ENCODE measurements around the gene UBA1. TPM values are rescaled to one million over a fixed set of nuclear protein-coding genes. Genes with fewer than 3 reads are reported as not detected.

The UBA1 gene
- total and polyA plus RNA-seq, 10 of the 15 experiments (the other 5 are each of a cell fraction or from before 2014, with no cell fraction given): 60.4 to 314 (median 216) TPM

- Histone ChIP-seq H2AFZ (ENCODE audit: control insufficient read depth, low read depth, low read length) (no peak overlapping the region), H3K4me2 (ENCODE audit: control insufficient read depth, insufficient read depth) (no peak overlapping the region), H3K27me3 (replicated peaks in 1 of 2; ENCODE audit: control insufficient read depth in 2 of 2, insufficient read depth in 2 of 2, low read length in 1 of 2) (no peaks in the 10 kb centered on the region), H3K79me2 (ENCODE audit: control insufficient read depth, insufficient read depth, low read length) (no peaks in the 10 kb centered on the region), H3K36me3 (ENCODE audit: control insufficient read depth in 2 of 2, insufficient read depth in 2 of 2, low read length in 1 of 2) (peaks cover 0 to 1% of the 10 kb centered on the region in 2 experiments; a peak in 2 of 4 replicates), H3K9me3 (replicated peaks; ENCODE audit: control insufficient read depth, insufficient read depth, low read length) (no peaks in the 10 kb centered on the region; the same call in 2 of the 3 replicates), H4K20me1 (ENCODE audit: control insufficient read depth, insufficient read depth) (no peaks in the 10 kb centered on the region), H3K27ac (ENCODE audit: control insufficient read depth, insufficient read depth) (no peak overlapping the region), H3K9ac (ENCODE audit: control insufficient read depth, insufficient read depth, low read length) (no peak overlapping the region), H3K4me3 (no peak overlapping the region), H3K4me1 (ENCODE audit: control insufficient read depth, insufficient read depth, low read length) (no peaks in the 10 kb centered on the region)
- DNase-seq (ENCODE audit: low read depth, low spot score) (no peak), ATAC-seq (no peak), FAIRE-seq (no peak)
- intact Hi-C loops (cut with micrococcal nuclease; ENCODE audit: unreplicated experiment) (no loop called here), in situ Hi-C loops (cut with MboI) (no loop called here)
- POLR2A ChIA-PET: no interaction called here
- RAD21 ChIA-PET (ENCODE audit: unreplicated experiment): no interaction called here
- SMC1A ChIA-PET (ENCODE audit: uncharacterized antibody, unreplicated experiment): no interaction called here
- TF ChIP-seq TCF3 (IDR thresholded peaks at IDR 0.05; ENCODE audit: borderline replicate concordance, insufficient read depth, low read depth, low read length) (no peak), ZNF384 (IDR thresholded peaks at IDR 0.05; ENCODE audit: borderline replicate concordance, low read depth, low read length) (no peak), MLLT1 (IDR thresholded peaks at IDR 0.05) (no peak), SUZ12 (IDR thresholded peaks at IDR 0.05; ENCODE audit: unreplicated experiment) (no peak), ZNF592 (IDR thresholded peaks at IDR 0.05) (no peak), ELK1 (IDR thresholded peaks at IDR 0.05; ENCODE audit: low read depth, low read length) (no peak), ZNF622 (IDR thresholded peaks at IDR 0.05) (no peak), SUPT20H (IDR thresholded peaks at IDR 0.05; ENCODE audit: borderline replicate concordance, control insufficient read depth, low read depth, low read length) (no peak), PAX5 (IDR thresholded peaks at IDR 0.05; ENCODE audit: borderline replicate concordance, low read depth, low read length) (no peak), ZZZ3 (IDR thresholded peaks at IDR 0.05; ENCODE audit: control insufficient read depth, insufficient read length, low read depth) (no peak), CBX5 (IDR thresholded peaks at IDR 0.05; ENCODE audit: low read depth) (no peak), WRNIP1 (IDR thresholded peaks at IDR 0.05; ENCODE audit: borderline replicate concordance, low read depth, low read length) (no peak), HCFC1 (IDR thresholded peaks at IDR 0.05; ENCODE audit: low read length) (no peak), CBX3 (IDR thresholded peaks at IDR 0.05; ENCODE audit: borderline replicate concordance, low read depth) (no peak), IRF5 (IDR thresholded peaks at IDR 0.05; ENCODE audit: borderline replicate concordance) (no peak), HDAC6 (IDR thresholded peaks at IDR 0.05; ENCODE audit: unreplicated experiment) (no peak), CEBPB (IDR thresholded peaks at IDR 0.05; ENCODE audit: borderline replicate concordance in 1 of 2, low read depth in 2 of 2, low read length in 2 of 2) (no peak), HDGF (IDR thresholded peaks at IDR 0.05) (no peak), ZNF24 (IDR thresholded peaks at IDR 0.05) (no peak)
- no TSS peak for BruUV-seq (replicated peaks)
- WGBS (ENCODE audit: insufficient coverage, insufficient replicate concordance, low lambda C conversion rate, missing lambda C conversion rate): 81% methylated on average over 13 of the region's 13 CpGs
- CTCF ChIA-PET: no interaction called here
Measured at GRCh38 chrX:47247999-47248320, 54.3 kb downstream of the UBA1 start.

All from GM12878 (cell line).